ENCODE data around the gene TMEM38A. TPM values are rescaled to one million over a fixed set of nuclear protein-coding genes. Genes with fewer than 3 reads are reported as not detected.

The TMEM38A gene
- total RNA-seq, 6 donors from 2014 or later: 5.1 to 8.4 (median 5.9) TPM

GRCh38 chr19:16619457-16619856 lies 41.5 kb upstream of the TMEM38A start:
- ATAC-seq (ENCODE audit: low FRiP score in 2 of 2): peak; percentile 14 to 20
- WGBS, 2 donors: 31 to 55% methylated on average over 6 to 7 of the region's 7 CpGs
- H3K4me1 ChIP-seq: peaks cover 37 to 87% (median 48%) of the 10 kb centered on the region in 4 donors

GRCh38 chr19:16620018-16620417 lies 40.9 kb upstream of the TMEM38A start:
- Histone ChIP-seq H3K4me1 (peaks cover 38 to 87% (median 48%) of the 10 kb centered on the region in 4 donors), H3K27me3 (no peaks in the 10 kb centered on the region), H3K27ac (no peak overlapping the region), H3K36me3 (peaks cover 0 to 10% (median 1%) of the 10 kb centered on the region in 4 donors), H3K4me3 (no peak overlapping the region), H3K9me3 (no peaks in the 10 kb centered on the region)
- no peak for DNase-seq
- TF ChIP-seq POLR2AphosphoS5 (IDR thresholded peaks at IDR 0.05): no peak
- TF ChIP-seq POLR2A (IDR thresholded peaks at IDR 0.05): no peak
- TF ChIP-seq EP300 (IDR thresholded peaks at IDR 0.05): no peak
- TF ChIP-seq CTCF (IDR thresholded peaks at IDR 0.05): no peak
- no peak for ATAC-seq (ENCODE audit: low FRiP score in 2 of 2)
- WGBS, 2 donors: 84 to 88% methylated on average over 5 of the region's 5 CpGs

More at GRCh38 chr19:16619457-16619856, 41.5 kb upstream of the TMEM38A start:
- DNase-seq: no peak
- no peak overlapping the region for H3K4me3 ChIP-seq
- no peak overlapping the region for H3K27ac ChIP-seq
- peaks cover 0 to 4% (median 1%) of the 10 kb centered on the region in 4 donors for H3K36me3 ChIP-seq
- H3K9me3 ChIP-seq: no peaks in the 10 kb centered on the region
- TF ChIP-seq CTCF (IDR thresholded peaks at IDR 0.05) (no peak), POLR2AphosphoS5 (IDR thresholded peaks at IDR 0.05) (no peak), POLR2A (IDR thresholded peaks at IDR 0.05) (no peak), EP300 (IDR thresholded peaks at IDR 0.05) (no peak)
- no peaks in the 10 kb centered on the region for H3K27me3 ChIP-seq

- Histone ChIP-seq H3K4me3 (no peak overlapping the region), H3K9me3 (no peaks in the 10 kb centered on the region), H3K36me3 (peaks cover 0 to 10% (median 1%) of the 10 kb centered on the region in 4 donors), H3K27me3 (no peaks in the 10 kb centered on the region), H3K4me1 (peaks cover 39 to 87% (median 46%) of the 10 kb centered on the region in 4 donors), H3K27ac (no peak overlapping the region)
- DNase-seq (no peak), ATAC-seq (ENCODE audit: low FRiP score in 2 of 2) (no peak)
- WGBS, 2 donors: 83 to 89% methylated on average over 3 of the region's 3 CpGs
- TF ChIP-seq EP300 (IDR thresholded peaks at IDR 0.05) (no peak), POLR2AphosphoS5 (IDR thresholded peaks at IDR 0.05) (no peak), CTCF (IDR thresholded peaks at IDR 0.05) (no peak)
Measured at GRCh38 chr19:16620584-16620983, 40.4 kb upstream of the TMEM38A start.

- WGBS, 2 donors: 57 to 71% methylated on average over 2 to 7 of the region's 7 CpGs
- Histone ChIP-seq H3K4me1 (peaks cover 46 to 90% (median 51%) of the 10 kb centered on the region in 4 donors), H3K9me3 (no peaks in the 10 kb centered on the region), H3K4me3 (no peak overlapping the region), H3K27me3 (no peaks in the 10 kb centered on the region), H3K36me3 (peaks cover 0 to 10% (median 1%) of the 10 kb centered on the region in 4 donors), H3K27ac (peak overlapping the region in 1 of 4 donors; percentile 15)
- ATAC-seq (ENCODE audit: low FRiP score in 2 of 2) (no peak), DNase-seq (no peak)
- TF ChIP-seq EP300 (IDR thresholded peaks at IDR 0.05): no peak
- TF ChIP-seq POLR2AphosphoS5 (IDR thresholded peaks at IDR 0.05): no peak
- TF ChIP-seq POLR2A (IDR thresholded peaks at IDR 0.05): no peak
- TF ChIP-seq CTCF (IDR thresholded peaks at IDR 0.05): no peak
Measured at GRCh38 chr19:16621165-16621800, 39.7 kb upstream of the TMEM38A start.

GRCh38 chr19:16623066-16623465 lies 37.9 kb upstream of the TMEM38A start:
- no peaks in the 10 kb centered on the region for H3K9me3 ChIP-seq
- H3K4me1 ChIP-seq: peaks cover 54 to 86% (median 59%) of the 10 kb centered on the region in 4 donors
- DNase-seq (no peak), ATAC-seq (ENCODE audit: low FRiP score in 2 of 2) (no peak)
- WGBS, 2 donors: 89 to 95% methylated on average over 2 of the region's 2 CpGs
- H3K4me3 ChIP-seq: no peak overlapping the region
- TF ChIP-seq POLR2AphosphoS5 (IDR thresholded peaks at IDR 0.05): no peak
- TF ChIP-seq EP300 (IDR thresholded peaks at IDR 0.05): no peak
- peaks cover 0 to 10% (median 1%) of the 10 kb centered on the region in 4 donors for H3K36me3 ChIP-seq
- H3K27me3 ChIP-seq: no peaks in the 10 kb centered on the region
- H3K27ac ChIP-seq: peak overlapping the region in 3 of 4 donors; percentile 73 to 96 (median 94)
